ENCODE results near the gene IL17RE.

- TF ChIP-seq WT1 (tag by site-specific recombination; IDR thresholded peaks at IDR 0.05) (no peak), ZNF501 (tag by site-specific recombination; IDR thresholded peaks at IDR 0.05) (no peak), ZNF138 (tag by site-specific recombination; IDR thresholded peaks at IDR 0.05; ENCODE audit: borderline replicate concordance) (no peak), ZNF621 (tag by site-specific recombination; IDR thresholded peaks at IDR 0.05) (no peak), CTCF (tag by site-specific recombination; IDR thresholded peaks at IDR 0.05) (no peak), KLF1 (tag by site-specific recombination; IDR thresholded peaks at IDR 0.05) (no peak), ZBTB48 (tag by site-specific recombination; IDR thresholded peaks at IDR 0.05) (no peak), GFI1B (tag by site-specific recombination; IDR thresholded peaks at IDR 0.05) (no peak), ELK4 (IDR thresholded peaks at IDR 0.05; ENCODE audit: borderline replicate concordance, low read depth, low read length) (no peak), YY1 (tag by site-specific recombination; IDR thresholded peaks at IDR 0.05) (no peak), ZNF2 (tag by site-specific recombination; IDR thresholded peaks at IDR 0.05) (no peak)
- TF ChIP-seq, protein P1, sequence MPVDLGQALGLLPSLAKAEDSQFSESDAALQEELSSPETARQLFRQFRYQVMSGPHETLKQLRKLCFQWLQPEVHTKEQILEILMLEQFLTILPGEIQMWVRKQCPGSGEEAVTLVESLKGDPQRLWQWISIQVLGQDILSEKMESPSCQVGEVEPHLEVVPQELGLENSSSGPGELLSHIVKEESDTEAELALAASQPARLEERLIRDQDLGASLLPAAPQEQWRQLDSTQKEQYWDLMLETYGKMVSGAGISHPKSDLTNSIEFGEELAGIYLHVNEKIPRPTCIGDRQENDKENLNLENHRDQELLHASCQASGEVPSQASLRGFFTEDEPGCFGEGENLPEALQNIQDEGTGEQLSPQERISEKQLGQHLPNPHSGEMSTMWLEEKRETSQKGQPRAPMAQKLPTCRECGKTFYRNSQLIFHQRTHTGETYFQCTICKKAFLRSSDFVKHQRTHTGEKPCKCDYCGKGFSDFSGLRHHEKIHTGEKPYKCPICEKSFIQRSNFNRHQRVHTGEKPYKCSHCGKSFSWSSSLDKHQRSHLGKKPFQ (tag by site-specific recombination; IDR thresholded peaks at IDR 0.05), result no peak
- TF ChIP-seq, protein P2, sequence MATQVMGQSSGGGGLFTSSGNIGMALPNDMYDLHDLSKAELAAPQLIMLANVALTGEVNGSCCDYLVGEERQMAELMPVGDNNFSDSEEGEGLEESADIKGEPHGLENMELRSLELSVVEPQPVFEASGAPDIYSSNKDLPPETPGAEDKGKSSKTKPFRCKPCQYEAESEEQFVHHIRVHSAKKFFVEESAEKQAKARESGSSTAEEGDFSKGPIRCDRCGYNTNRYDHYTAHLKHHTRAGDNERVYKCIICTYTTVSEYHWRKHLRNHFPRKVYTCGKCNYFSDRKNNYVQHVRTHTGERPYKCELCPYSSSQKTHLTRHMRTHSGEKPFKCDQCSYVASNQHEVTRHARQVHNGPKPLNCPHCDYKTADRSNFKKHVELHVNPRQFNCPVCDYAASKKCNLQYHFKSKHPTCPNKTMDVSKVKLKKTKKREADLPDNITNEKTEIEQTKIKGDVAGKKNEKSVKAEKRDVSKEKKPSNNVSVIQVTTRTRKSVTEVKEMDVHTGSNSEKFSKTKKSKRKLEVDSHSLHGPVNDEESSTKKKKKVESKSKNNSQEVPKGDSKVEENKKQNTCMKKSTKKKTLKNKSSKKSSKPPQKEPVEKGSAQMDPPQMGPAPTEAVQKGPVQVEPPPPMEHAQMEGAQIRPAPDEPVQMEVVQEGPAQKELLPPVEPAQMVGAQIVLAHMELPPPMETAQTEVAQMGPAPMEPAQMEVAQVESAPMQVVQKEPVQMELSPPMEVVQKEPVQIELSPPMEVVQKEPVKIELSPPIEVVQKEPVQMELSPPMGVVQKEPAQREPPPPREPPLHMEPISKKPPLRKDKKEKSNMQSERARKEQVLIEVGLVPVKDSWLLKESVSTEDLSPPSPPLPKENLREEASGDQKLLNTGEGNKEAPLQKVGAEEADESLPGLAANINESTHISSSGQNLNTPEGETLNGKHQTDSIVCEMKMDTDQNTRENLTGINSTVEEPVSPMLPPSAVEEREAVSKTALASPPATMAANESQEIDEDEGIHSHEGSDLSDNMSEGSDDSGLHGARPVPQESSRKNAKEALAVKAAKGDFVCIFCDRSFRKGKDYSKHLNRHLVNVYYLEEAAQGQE (tag by site-specific recombination; IDR thresholded peaks at IDR 0.05), result no peak
- TF ChIP-seq, protein P3, sequence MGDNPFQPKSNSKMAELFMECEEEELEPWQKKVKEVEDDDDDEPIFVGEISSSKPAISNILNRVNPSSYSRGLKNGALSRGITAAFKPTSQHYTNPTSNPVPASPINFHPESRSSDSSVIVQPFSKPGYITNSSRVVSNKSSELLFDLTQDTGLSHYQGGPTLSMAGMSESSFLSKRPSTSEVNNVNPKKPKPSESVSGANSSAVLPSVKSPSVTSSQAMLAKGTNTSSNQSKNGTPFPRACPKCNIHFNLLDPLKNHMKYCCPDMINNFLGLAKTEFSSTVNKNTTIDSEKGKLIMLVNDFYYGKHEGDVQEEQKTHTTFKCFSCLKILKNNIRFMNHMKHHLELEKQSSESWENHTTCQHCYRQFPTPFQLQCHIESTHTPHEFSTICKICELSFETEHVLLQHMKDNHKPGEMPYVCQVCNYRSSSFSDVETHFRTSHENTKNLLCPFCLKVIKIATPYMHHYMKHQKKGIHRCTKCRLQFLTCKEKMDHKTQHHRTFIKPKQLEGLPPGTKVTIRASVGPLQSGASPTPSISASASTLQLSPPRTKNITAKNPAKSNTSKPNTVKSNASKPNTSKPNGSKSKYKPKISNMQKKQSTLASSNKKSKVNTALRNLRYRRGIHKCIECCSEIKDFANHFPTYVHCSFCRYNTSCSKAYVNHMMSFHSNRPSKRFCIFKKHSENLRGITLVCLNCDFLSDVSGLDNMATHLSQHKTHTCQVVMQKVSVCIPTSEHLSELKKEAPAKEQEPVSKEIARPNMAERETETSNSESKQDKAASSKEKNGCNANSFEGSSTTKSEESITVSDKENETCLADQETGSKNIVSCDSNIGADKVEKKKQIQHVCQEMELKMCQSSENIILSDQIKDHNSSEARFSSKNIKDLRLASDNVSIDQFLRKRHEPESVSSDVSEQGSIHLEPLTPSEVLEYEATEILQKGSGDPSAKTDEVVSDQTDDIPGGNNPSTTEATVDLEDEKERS (tag by site-specific recombination; IDR thresholded peaks at IDR 0.05), result no peak
Observed at GRCh38 chr3:9965200-9965875, 62.7 kb downstream of the IL17RE start.
